Measurements from ENCODE around the gene TNFAIP8L3.

The TNFAIP8L3 gene

GRCh38 chr15:51097553-51098330 lies 3.0 kb upstream of the TNFAIP8L3 start:
- TF ChIP-seq TAF1 (IDR thresholded peaks at IDR 0.05; ENCODE audit: borderline replicate concordance, low read depth, low read length) (no peak), POLR2A (IDR thresholded peaks at IDR 0.05; ENCODE audit: low read depth, low read length) (no peak), POLR2AphosphoS5 (IDR thresholded peaks at IDR 0.05; ENCODE audit: low read depth, low read length) (no peak)
- FAIRE-seq (no peak), DNase-seq (ENCODE audit: insufficient read length) (no peak)

GRCh38 chr15:51096976-51097375 lies 2.3 kb upstream of the TNFAIP8L3 start:
- no peak for FAIRE-seq
- no peak for DNase-seq (ENCODE audit: insufficient read length)
- TF ChIP-seq POLR2AphosphoS5 (IDR thresholded peaks at IDR 0.05; ENCODE audit: low read depth, low read length), result no peak
- TF ChIP-seq POLR2A (IDR thresholded peaks at IDR 0.05; ENCODE audit: low read depth, low read length), result no peak
- TF ChIP-seq TAF1 (IDR thresholded peaks at IDR 0.05; ENCODE audit: borderline replicate concordance, low read depth, low read length), result no peak

DNA sequence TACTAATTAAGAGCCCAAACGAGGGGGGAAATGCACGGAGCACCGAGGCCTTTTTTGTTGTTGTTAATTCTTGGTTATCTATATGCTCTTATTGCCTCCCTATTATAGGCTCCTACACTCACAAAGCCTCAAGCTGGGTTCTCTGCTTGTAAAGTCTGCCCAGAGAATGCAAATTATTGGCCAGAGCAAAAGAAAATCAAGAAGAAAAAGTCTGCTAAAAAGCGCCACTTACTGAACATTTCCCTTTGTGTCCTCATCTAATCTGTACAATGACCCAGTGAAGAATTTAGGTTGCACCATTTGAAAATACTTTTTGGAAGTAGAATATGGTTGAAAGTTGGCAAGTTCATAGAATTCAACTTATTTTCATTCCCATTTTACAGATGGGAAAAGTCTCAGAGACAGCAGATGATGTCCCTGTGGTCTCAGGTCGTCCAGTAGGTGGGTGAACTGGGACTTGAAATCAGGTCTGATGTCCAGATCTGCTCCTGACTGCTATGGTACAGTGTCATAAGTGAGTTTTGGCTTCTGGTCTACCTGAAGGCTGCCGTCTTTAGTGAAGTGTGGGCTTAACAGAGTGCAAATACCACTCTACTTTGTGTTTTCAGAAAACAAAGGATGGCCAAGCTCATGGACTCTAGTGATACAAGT lies 1.1 kb upstream of the TNFAIP8L3 start:
- DNase-seq (ENCODE audit: insufficient read length) (no peak), FAIRE-seq (no peak)
- TF ChIP-seq TAF1 (IDR thresholded peaks at IDR 0.05; ENCODE audit: borderline replicate concordance, low read depth, low read length), result no peak
- TF ChIP-seq POLR2A (IDR thresholded peaks at IDR 0.05; ENCODE audit: low read depth, low read length), result no peak
- TF ChIP-seq POLR2AphosphoS5 (IDR thresholded peaks at IDR 0.05; ENCODE audit: low read depth, low read length), result no peak

- TF ChIP-seq POLR2A (IDR thresholded peaks at IDR 0.05; ENCODE audit: low read depth, low read length) (no peak), POLR2AphosphoS5 (IDR thresholded peaks at IDR 0.05; ENCODE audit: low read depth, low read length) (no peak), TAF1 (IDR thresholded peaks at IDR 0.05; ENCODE audit: borderline replicate concordance, low read depth, low read length) (no peak)
- no peak for DNase-seq (ENCODE audit: insufficient read length)
- FAIRE-seq, result no peak
Observed at GRCh38 chr15:51093839-51094605, 684 bp downstream of the TNFAIP8L3 start.

- no peak for TF ChIP-seq TAF1 (IDR thresholded peaks at IDR 0.05; ENCODE audit: borderline replicate concordance, low read depth, low read length)
- no peak for DNase-seq (ENCODE audit: insufficient read length)
- no peak for FAIRE-seq
Observed at GRCh38 chr15:51093488-51093838, 1.2 kb downstream of the TNFAIP8L3 start.

DNA sequence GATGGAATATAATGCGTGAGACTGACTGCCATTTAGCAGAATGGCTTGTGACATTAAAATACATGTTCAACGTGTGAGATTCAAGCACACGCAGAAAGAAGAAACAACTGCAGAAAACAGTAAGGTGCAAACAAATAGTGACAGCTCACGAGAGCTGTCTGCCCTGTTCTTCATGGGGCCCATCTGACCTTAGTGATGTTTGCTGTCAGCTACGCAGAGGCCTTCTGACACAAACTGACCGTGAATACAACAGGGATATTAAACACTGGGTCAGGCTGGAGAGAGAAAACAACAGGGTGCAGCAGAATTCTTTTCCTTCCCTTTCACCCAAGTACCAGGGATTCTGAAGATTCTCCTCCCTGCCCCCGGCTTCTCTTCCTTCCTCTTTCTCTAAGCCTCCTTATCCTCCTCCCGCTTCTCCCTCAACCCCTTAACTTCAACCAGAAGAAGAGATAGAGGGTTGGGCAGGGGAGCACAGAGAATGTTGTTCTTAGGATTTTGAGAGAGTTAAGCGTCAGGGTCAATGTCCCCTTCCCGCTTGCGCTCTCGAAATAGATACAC lies 2.1 kb downstream of the TNFAIP8L3 start:
- no peak for DNase-seq (ENCODE audit: insufficient read length)
- TF ChIP-seq POLR2AphosphoS5 (IDR thresholded peaks at IDR 0.05; ENCODE audit: low read depth, low read length), result no peak
- no peak for TF ChIP-seq POLR2A (IDR thresholded peaks at IDR 0.05; ENCODE audit: low read depth, low read length)
- TF ChIP-seq TAF1 (IDR thresholded peaks at IDR 0.05; ENCODE audit: borderline replicate concordance, low read depth, low read length), result no peak
- no peak for FAIRE-seq

GRCh38 chr15:51090753-51091152 lies 4.0 kb downstream of the TNFAIP8L3 start:
- DNase-seq (ENCODE audit: insufficient read length), result no peak
- TF ChIP-seq POLR2AphosphoS5 (IDR thresholded peaks at IDR 0.05; ENCODE audit: low read depth, low read length), result no peak
- no peak for TF ChIP-seq POLR2A (IDR thresholded peaks at IDR 0.05; ENCODE audit: low read depth, low read length)
- TF ChIP-seq TAF1 (IDR thresholded peaks at IDR 0.05; ENCODE audit: borderline replicate concordance, low read depth, low read length), result no peak
- no peak for FAIRE-seq

GRCh38 chr15:51089699-51090453 lies 4.8 kb downstream of the TNFAIP8L3 start:
- FAIRE-seq, result no peak

GRCh38 chr15:51089041-51089440 lies 5.7 kb downstream of the TNFAIP8L3 start:
- DNase-seq (ENCODE audit: insufficient read length) (no peak), FAIRE-seq (no peak)
- TF ChIP-seq POLR2AphosphoS5 (IDR thresholded peaks at IDR 0.05; ENCODE audit: low read depth, low read length), result no peak
- no peak for TF ChIP-seq TAF1 (IDR thresholded peaks at IDR 0.05; ENCODE audit: borderline replicate concordance, low read depth, low read length)
- no peak for TF ChIP-seq POLR2A (IDR thresholded peaks at IDR 0.05; ENCODE audit: low read depth, low read length)

More at GRCh38 chr15:51089699-51090453, 4.8 kb downstream of the TNFAIP8L3 start:
- TF ChIP-seq POLR2A (IDR thresholded peaks at IDR 0.05; ENCODE audit: low read depth, low read length), result no peak
- no peak for TF ChIP-seq POLR2AphosphoS5 (IDR thresholded peaks at IDR 0.05; ENCODE audit: low read depth, low read length)
- DNase-seq (ENCODE audit: insufficient read length), result no peak

GRCh38 chr15:51088585-51088984 lies 6.1 kb downstream of the TNFAIP8L3 start:
- no peak for DNase-seq (ENCODE audit: insufficient read length)
- no peak for FAIRE-seq
- no peak for TF ChIP-seq POLR2A (IDR thresholded peaks at IDR 0.05; ENCODE audit: low read depth, low read length)

- no peak for FAIRE-seq
- DNase-seq (ENCODE audit: insufficient read length), result no peak
- TF ChIP-seq POLR2AphosphoS5 (IDR thresholded peaks at IDR 0.05; ENCODE audit: low read depth, low read length) (no peak), POLR2A (IDR thresholded peaks at IDR 0.05; ENCODE audit: low read depth, low read length) (no peak), TAF1 (IDR thresholded peaks at IDR 0.05; ENCODE audit: borderline replicate concordance, low read depth, low read length) (no peak)
Observed at GRCh38 chr15:51087513-51087912, 7.2 kb downstream of the TNFAIP8L3 start.

Data from GM12892 (cell line).